ENCODE data around the gene SULT1A2. TPM values are rescaled to one million over a fixed set of nuclear protein-coding genes. Genes with fewer than 3 reads are reported as not detected.

The SULT1A2 gene
- total and polyA plus RNA-seq, 2 of the 13 experiments (the other 11 are each of a cell fraction or from before 2014, with no cell fraction given), result 33.0 to 34.2 TPM

GRCh38 chr16:28617874-28618273 lies 21.0 kb upstream of the SULT1A2 start (continued):
- TF ChIP-seq TFAP4 (IDR thresholded peaks at IDR 0.05; ENCODE audit: borderline replicate concordance, low read depth) (peak; percentile 79; the same call in 1 of the 2 replicates), CAMTA2 (CRISPR knock-in tag; IDR thresholded peaks at IDR 0.05; ENCODE audit: borderline replicate concordance) (no peak), ZBTB4 (CRISPR knock-in tag; IDR thresholded peaks at IDR 0.05; ENCODE audit: borderline replicate concordance) (no peak), GMEB2 (CRISPR knock-in tag; IDR thresholded peaks at IDR 0.05; ENCODE audit: low read depth) (no peak), TGIF2 (CRISPR knock-in tag; IDR thresholded peaks at IDR 0.05) (no peak), RARA (CRISPR knock-in tag; IDR thresholded peaks at IDR 0.05) (peak; percentile 84), THRA (CRISPR knock-in tag; IDR thresholded peaks at IDR 0.05; ENCODE audit: borderline replicate concordance) (peak; percentile 45; the same call in 1 of the 2 replicates), ZNF644 (CRISPR knock-in tag; IDR thresholded peaks at IDR 0.05; ENCODE audit: low read depth) (no peak), HCFC1 (IDR thresholded peaks at IDR 0.05; ENCODE audit: low read depth, low read length) (no peak), MED13 (CRISPR knock-in tag; IDR thresholded peaks at IDR 0.05) (no peak), SALL1 (CRISPR knock-in tag; IDR thresholded peaks at IDR 0.05) (peak; percentile 60), KIAA2018 (CRISPR knock-in tag; IDR thresholded peaks at IDR 0.05; ENCODE audit: borderline replicate concordance) (no peak), SOX6 (IDR thresholded peaks at IDR 0.05) (no peak), SOX6 (CRISPR knock-in tag; IDR thresholded peaks at IDR 0.05) (peak; percentile 40; the same call in 1 of the 2 replicates)
